GM19397 (cell line): ENCODE results near the gene NEURL1.

Experiments
- ATAC-seq: cut with Tn5 transposase; IDR thresholded peaks from one replicate; pipeline ENCODE4 v1.9.1; 2021; ENCODE audit warnings: mild to moderate bottlenecking, moderate library complexity; ENCODE audit not compliant: unreplicated experiment

Gene NEURL1

DNA sequence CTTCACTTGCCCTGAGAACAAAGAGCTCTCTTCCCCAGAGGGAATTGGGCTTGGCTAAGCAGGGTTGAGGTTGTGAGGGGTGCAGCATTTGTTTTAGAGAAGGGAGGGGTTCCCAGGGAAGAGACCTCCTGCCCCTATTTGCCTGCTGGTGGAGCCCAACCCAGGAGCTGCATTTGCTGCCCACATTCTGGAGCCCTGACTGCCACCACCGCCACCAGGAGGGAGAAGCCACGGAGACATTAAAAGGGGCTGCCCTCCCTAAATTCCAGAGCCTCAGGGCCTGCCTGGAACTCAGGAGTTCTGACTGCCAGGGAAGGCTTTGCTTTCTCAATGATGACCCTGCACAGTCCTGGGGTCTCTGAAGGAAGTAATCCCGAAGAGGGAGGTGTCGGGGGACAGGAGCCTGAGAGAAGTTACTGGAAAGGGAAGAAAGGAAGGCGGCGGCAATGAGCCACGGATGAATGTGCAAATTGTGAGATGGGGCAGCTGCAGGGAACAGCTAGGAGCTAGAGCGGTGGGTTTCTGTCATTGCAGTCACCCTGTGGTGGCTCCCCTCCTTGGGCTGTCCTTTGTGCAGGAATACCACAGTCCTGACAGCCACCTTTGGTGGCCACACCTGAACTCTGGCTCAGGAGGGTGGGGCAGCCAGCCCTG is 51.3 kb downstream of the NEURL1 start:
- no peak for ATAC-seq

DNA sequence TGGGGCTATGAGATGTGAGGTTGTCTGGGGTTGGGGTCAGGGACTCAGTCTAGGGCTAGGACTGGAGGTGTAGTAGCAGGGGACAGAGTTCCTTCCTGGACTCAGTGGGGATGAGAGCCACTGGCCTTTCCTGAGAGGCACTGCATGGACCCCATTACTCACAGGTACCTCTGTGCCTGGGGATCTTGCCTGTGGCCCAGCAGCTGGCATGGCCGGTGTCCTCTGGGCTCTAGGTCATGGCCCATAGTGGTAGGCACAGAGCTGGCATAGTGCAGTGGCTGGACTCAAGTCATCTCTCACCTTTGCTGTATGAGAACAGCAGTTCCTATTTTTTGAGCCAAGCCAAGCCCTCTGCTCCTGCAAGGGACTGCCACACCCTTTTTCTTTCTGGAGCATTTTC is 51.9 kb downstream of the NEURL1 start:
- ATAC-seq = no peak

DNA sequence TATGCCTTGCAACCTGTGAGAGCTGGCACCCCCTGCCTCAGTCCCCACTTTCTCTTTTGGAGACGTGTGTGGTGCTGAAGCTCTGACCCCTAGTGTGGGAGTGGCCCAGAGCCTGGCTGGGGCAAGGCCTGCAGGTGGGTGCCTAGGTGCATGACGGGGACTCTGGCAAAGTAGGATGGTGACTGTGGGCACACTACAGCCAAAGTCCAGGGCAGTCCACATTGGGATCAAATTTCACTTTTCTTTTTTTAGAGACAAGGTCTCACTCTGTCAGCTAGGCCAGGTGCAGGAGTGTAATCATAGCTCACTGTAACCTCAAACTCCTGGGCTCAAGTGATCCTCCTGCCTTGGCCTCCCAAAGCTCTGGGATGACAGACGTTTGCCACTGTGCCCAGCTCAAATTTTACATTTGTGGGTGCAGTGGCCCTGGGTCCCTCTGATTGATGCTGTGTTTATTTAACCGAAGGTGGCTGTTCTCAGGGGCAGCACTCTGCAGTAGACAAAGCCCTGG is 52.3 kb downstream of the NEURL1 start:
- ATAC-seq = no peak

DNA sequence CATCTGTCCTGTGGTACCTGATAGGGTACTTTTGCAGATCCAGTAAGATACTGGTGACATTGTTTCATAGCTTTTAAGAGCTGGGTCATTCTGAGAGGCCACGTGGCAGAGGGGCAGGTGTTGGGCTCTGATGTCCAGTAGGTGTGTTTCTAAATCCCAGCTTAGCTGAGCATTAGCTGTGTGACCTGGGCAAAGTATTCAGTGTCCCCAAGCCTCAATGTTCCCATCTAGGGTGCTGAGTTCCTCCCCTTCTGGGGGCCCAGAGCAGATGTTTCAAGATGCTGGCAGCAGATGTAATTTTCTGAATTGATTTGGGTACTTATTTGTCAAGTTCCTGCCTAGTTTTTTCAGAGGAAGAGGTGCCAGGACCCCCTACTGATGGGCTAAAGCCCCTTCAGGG is 52.9 kb downstream of the NEURL1 start:
- ATAC-seq = no peak

DNA sequence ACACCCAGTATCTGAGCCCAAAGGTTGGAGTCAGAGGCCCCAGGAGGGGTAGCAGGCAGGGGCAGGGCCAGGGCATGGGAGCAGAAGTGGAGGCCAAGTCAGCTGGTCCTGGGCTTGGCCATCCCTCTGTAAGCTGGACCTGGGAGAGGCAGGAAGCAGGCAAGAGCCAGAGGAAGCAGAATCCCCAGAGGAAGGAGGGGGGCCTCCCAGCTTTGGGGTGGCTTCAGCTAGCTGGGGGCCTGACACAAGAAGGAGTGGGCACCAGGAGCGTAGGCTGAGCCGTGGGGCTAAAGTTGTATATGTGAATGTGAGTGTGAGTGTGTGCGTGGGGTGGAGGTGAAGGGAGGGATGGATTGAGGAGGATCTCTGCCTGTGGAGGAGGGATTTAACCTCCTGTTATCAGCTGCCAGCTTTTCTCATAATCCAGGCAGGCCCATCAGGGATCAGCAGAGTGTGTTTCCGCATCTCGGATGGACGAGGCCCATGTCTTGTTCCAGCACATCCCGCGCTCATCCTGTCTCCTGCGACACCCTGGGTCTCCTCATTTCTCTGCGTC is 54.0 kb downstream of the NEURL1 start:
- no peak for ATAC-seq

DNA sequence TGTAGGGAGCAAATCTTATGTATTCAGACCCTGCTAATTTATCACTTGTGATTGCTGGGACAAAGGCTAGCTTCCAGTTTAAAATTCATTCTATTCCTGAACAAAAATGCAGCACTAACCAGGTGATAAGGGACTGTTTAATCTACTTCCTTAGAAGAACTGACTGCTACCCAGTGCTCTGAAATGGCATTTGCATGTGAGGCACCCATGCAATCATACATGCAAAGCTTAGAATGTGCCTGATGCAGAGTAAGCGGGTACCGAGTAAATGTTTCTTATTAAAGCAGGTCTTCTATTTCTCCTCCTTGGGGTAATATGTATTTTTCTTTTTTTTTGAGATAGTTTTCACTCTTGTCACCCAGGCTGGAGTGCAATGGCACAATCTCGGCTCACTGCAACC is 54.5 kb downstream of the NEURL1 start:
- ATAC-seq = no peak

DNA sequence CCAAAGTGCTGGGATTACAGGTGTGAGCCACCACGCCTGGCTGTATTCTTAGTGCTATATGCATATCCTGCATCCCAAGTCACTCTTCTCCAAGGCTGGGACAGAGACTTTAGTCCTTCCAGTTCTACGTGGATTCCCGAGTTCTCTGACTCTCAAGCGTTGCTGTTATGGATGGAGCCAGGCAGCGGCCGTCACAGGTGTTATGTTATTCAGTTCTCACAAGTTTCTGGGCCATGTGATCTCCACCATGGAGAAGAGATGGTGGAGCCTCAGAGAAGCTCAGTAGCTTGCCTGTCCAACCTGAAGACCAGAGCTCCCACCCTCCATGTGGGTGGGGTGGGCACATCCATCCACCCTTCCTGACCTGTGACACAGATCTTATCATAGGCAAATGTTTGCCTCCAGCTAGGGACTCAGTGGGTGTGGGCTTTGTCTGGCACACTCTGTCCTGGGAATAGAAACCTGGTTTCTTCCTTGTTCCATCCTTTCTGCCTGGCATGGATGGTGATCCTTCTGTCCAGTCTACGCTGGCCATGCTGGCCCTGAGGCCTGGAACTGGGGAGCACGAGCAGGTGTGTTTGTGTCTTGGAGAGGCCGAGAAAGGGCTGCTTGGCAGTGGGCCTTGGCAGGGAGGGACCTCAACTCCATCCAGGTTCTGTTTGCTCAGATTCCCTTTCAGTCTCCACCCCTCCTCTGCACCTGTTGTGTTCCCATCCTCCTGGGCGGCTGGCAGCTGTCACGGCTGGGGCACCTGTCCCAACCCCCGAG is 55.3 kb downstream of the NEURL1 start:
- ATAC-seq = no peak

DNA sequence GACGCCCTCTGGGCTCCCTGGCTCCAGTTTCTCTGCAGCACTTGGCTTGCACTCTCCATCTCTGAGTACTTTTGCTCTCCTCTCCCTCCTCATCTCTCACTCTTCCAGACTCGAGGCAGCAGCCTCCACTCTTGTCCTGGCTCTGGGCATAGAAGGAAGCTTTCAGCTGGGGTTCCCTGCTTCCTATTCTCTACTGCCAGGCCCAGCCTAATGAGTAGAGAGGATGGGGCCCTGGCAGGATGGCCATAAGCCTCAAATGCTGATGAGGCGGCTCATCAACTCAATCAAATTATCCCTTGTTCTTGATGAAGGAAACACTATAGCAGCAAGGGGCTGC is 55.8 kb downstream of the NEURL1 start:
- ATAC-seq = no peak

DNA sequence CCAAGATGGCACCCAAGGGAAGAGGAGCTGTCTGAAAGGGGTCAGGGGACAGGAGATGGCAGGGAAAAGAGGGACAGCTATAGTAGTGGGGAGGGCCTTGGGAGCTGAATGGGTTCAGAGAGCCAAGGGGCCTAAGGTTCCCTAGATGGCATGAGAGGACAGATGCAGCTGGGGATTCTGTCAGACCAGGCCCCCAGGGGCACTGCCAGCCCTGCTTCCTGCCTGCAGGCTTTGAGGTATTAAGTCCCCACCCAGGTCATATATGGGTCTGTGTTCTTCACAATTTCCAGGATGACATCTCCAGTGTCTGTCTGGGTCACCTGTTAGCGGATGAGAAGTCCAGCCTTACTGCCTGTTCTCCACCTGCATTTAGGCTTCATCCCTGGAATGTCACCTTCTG is 56.7 kb downstream of the NEURL1 start:
- no peak for ATAC-seq

DNA sequence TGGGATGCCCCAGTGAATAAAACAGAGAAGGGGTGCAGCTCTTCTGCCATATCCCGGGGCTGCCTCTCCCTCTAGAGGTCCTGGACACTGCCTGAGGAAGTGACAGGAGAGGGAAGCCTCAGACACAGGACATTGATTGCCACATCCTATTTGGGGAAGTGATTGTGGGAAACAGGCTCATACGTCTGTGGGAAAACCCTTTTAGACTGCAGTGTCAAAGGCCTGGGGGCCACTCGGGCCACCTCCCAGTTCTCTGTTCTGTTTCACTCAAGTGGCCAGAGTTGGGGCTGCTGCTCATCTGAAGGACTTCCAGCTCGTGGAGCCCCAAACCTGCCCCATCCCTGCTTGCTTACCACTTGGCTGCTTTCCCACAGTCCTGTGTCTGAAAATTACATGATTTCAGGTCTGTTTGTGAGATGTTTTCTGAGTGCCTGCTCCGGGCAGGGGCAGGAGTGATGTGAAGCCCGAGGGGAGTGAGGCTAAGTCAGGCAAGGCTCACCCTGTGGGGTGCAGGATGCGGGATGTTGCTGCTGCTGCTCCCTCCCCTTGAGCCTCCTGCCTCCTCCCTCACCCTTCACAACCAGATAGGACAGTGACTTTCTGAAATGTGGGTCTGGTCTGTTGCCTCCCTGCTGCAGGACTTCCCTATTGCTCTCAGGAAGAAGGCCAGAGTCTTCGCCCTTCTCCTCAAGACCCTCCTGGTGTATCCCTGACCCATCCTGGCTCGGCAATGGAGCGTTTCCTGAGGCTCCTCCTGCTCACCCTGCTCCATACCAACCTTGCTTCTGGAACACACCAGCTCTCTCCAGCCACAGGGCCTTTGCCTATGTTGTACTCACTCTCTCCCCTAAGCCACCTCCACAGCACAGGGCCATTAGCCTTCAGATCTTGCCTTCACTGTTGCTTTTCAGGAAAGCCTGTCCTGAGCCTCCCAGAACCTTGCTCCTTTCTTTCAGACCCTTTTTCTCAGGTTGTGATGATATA is 58.4 kb downstream of the NEURL1 start:
- no peak for ATAC-seq

DNA sequence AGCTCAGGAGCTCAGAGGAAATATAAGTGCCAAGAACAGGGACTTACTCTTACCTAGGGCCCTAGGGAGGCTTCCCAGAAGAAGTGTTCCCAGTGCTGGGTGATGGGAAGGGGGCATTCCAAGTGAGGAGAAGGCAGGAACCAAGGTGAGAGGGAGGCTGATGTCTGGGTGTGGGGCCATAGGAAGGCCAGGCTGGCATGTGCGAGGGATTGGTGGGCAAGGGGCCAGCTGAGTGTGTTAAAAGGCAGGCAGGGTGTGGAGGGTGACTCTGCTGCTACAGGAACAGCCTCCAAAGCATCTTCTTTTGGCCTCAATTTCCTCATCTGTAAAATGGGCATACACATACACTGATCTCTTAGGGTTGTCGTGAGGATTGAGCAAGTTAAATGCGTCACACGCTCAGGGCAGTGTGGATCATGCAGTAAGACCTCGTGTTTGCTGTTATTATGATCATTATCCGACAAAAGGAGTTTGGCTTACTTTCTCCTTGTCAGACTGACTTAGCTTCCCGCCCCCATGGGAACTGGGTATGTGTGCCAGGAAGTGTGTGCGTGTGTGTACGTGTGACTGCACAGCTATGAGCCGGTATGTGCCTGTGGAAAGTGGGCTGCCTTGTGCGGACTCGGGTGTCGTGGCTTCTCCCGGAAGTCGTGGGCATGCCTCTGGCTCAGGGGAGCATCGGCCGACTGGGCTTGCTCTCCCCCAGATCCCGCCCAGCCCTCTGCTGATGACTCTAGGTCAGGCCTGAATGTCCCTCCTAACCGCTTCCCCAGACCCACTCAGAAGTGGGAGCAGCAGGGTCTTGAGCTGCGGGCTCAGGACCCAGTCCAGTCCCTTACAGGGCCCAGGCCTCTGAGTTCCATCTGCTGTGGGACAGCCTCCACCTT is 59.6 kb downstream of the NEURL1 start:
- no peak for ATAC-seq

DNA sequence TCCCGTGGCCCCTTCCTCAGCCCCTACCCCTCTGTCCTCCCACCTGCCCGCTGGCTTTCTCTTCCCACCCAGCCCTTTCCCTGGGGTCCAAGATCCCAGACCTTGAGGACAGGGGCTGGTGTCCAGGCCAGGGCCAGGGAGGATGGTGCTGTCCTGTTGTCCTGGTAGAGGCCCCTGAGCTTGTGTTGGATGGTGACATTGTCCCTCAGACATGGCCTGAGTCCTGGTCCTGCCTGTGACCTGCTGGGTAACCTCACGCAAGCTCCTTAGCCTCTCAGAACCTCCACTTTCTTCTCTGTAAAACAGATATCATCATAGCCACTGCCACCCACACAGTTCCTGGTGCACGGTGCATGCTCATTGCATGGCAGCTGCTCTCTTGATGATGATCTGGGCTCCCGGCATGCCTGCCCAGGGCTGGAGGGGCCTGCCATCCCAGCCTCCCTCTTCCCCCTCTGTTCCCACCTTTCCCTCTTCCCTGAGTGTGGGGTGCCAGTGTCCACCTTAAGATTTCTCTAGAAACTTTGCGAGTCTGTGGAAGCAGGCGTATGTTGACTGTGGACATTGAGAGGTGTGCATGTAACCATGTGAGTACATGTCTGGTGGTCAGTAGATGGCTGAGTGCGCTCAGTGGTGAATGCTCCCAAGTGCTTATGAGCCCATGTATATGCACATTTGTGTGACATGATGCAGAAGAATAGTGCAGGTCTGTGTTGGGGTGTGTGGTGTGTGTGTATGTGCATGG is 60.4 kb downstream of the NEURL1 start:
- no peak for ATAC-seq

DNA sequence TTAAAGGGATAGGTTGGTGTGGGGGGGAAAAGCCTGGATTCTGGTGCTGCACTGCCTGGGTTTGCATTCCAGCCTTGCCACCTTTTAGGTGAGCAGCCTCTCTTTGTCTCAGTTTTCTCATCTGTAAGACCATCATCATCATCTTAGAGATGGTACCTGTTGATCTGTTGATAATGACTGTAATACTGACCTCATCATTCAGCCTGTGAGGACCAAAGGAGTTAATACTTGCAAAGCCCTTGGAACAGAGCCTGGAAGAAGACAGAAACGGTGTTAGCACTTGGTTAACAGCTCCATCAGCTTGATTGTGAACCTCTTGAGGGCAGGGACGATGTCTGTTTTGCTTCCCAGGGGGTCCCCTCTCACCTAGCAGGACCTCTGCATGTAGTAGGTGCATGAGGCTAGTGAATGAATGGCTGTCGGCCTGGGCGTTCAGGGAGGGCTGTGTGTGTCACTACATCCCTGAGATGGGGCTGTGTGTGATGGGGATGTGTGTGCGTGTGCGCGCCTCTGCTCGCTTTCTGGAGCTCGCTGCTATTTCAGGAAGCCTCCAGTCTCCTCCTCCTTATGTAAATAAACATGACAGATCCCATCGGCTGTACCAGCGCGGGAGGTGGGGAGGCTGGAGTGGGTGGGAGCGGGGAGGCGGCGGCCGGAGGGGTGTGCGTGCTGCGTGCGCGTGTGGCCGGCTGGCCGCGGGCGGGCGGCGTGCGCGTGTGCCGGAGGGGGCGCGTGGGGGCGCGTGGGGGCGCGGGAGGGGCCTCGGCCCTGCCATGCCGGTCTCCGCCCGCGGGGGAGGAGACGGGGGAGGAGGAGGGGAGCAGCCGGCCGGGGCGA is 61.2 kb downstream of the NEURL1 start:
- no peak for ATAC-seq

DNA sequence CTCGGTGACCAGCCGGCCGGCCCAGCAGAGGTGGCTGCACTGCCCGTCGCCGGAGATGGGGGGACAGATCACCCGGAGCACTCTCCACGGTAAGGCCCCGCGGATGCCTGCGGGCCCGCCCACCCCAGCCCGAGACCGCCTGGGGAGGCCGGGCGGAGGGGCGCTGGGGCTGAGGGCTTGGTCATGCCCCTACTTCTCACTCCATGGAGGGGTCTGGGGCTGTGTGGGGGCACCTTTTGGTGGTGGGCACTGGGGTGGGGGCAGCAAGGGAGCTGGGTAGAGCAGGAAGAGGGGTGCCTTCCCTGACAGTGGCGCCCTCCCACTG is 61.8 kb downstream of the NEURL1 start:
- ATAC-seq = no peak

DNA sequence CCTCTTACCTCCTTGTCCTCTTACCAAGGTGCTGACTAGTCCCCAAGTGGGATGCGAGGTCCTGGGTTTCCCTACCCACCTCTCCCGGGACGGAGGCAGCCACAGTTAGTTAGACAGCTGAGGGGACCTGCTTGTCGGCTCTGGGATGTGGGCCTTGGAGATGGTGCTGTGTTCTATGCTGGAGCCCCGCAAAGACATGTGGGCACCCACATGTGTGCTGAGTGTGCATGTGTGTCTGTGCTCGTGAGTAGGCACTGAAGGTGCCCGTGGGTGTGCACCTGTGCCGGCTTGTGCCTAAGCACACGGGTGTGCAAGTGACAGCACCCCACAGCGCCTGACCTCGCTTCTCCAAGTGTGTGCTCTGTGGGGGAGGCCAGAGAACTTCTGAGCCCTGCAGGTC is 62.2 kb downstream of the NEURL1 start:
- ATAC-seq = no peak

DNA sequence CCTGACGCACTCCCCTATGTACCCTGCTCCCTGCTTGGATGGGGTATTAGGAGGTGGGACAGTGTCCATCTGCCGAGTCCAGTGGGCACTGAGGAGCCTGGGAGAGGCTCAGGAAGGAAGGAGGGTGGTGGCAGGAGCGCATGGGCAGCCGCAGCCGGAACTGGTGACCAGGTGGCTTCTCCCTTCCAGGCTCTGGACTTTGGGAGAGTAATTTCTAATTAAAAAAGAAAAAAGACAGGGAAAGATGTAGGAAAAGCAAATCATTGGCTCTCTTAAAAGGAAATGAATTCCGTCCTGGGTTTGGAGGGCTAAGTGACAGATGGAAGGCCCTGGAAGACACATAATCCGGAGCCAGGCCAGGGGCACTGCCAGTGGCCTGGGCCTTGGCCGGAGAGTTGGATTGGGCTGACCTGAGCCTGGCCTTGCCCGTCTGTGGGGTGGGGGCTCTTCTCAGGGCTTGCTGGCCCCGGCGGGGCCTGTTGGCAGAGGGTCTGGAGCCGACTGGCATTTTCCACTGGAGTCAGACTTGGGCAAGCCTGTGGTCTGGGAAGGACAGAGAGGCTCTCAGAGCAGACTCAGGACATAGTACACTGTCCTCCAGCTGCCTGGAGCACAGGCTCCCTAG is 63.0 kb downstream of the NEURL1 start:
- ATAC-seq = no peak

DNA sequence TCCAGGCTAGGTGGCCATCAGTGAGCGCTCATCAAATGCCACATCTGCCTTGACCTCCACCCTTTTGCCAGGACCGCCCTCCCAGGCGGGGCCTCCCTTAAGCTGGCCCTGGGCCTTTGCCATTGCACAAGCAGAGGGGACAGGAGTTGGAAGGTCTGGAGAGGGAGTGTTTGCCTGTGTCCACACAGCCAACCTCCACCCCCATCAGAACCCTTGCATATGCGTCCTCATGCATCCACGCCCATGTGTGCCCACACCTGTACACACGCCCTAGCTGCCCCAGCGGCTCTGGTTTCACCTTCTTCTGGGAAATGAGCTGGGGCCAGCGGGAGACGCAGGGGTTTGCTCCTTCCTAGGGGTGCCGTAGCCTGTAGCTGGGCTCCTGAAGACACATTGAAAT is 64.0 kb downstream of the NEURL1 start:
- no peak for ATAC-seq

DNA sequence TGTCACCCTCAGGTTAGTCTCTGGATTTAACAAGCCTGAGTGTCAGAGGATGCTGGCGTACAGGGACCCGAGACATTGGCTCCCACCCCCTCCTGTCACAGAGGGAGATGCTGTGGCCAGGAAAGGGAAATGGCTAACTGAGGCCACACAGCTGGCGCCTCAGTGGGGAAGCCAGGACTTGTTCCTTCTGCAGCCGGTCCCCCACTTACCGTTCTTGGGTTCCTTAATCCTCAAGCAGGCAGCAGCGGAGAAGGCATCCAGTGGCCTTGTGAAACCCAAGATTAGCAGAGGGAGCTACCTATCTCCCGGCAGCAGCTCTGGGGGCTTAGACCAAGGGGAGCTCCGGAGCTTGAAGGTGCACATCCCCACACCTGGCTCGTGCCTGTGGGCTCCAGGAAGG is 65.4 kb downstream of the NEURL1 start:
- no peak for ATAC-seq
